Activated CD4-positive, alpha-beta memory T cell treated with anti-CD3 and anti-CD28 coated beads for 36 hours (primary cell): ENCODE results near the gene EBLN1. TPM values are rescaled to one million over a fixed set of nuclear protein-coding genes. Genes with fewer than 3 reads are reported as not detected.
"Not testable (repeated sequence)": the region's sequence is repeated elsewhere in the genome, so short reads cannot be mapped to it uniquely, and the experiment has no call there.

ENCODE experiments used
- CTCF ChIA-PET: fragments of 350-600 bp; sonication (Branson Sonifier 250); formaldehyde crosslinking; loops from one replicate; lab custom pipeline; 2021; ENCODE audit warnings: antibody characterized with exemption, inconsistent platforms; lab: Charles Lee
- POLR2A ChIA-PET: fragments of 350-600 bp; sonication (Branson Sonifier 250); formaldehyde crosslinking; loops from one replicate; lab custom pipeline; 2021; ENCODE audit warnings: antibody characterized with exemption; lab: Charles Lee
- DNase-seq: peaks from one replicate; pipeline ENCODE4 v3.0.0-alpha.2; 2020
- H3K27ac Mint-ChIP-seq: one replicate; pipeline ENCODE4 v1.8.0; 2021; ENCODE audit warnings: mixed read lengths
- H3K27me3 Mint-ChIP-seq: one replicate; pipeline ENCODE4 v1.8.0; 2021; ENCODE audit warnings: mixed read lengths
- H3K36me3 Mint-ChIP-seq: one replicate; pipeline ENCODE4 v1.8.0; 2021; ENCODE audit warnings: mixed read lengths
- H3K4me1 Mint-ChIP-seq: one replicate; pipeline ENCODE4 v1.8.0; 2021; ENCODE audit warnings: low read depth, mixed read lengths
- H3K4me3 Mint-ChIP-seq: one replicate; pipeline ENCODE4 v1.8.0; 2021; ENCODE audit warnings: mild to moderate bottlenecking, mixed read lengths
- H3K9me3 Mint-ChIP-seq: one replicate; pipeline ENCODE4 v1.8.0; 2021; ENCODE audit warnings: mixed read lengths
- intact Hi-C: fragments of 100-400 bp; cut with micrococcal nuclease; formaldehyde crosslinking; loops from one replicate; pipeline ENCODE4 v1.15.1; 2023
- total RNA-seq, 2 experiments: library from RNA; stranded (reverse); gene quantifications; one replicate each; pipeline ENCODE4 v1.2.3, GENCODE V29; 2021

The EBLN1 gene
- total RNA-seq, 2 experiments from 2014 or later: not detected

DNA sequence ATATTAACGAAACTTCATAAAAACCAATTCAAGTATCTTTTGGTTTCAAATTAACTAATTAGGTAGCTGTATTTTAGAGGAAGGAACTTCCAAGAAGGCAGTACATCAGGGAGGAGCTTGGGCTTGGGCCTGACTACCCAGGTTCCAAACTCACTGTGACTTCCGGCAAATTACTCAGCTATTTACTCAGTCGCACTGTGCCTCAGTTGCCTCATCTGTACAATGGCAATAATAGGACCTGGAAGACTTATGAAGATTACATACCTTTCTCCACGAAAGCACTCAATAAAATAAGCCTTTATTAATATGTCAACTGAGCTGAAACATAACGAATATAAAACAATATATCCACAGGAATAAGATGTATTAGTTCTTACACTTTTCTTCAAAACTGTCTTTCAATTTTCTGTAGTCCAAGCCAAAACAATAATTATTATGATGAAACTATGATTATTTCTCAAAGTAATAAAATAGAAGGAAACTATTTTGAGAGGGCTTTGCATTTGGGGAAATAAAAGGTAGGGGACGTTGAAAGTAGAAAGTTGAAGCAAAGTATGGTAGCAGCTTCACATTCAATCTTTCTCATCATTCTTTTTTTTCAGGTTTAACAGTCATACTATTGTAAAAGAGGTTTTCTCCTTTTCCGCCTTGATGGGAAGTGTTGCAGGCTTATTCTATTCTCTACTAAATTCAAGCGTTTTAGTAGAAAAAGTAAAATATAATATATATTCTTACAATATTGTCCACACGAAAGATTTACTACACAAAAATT lies 10.5 kb upstream of the EBLN1 start:
- Mint-ChIP-seq H3K36me3 (peaks cover 4% of the 10 kb centered on the region), H3K9me3 (peaks cover 3% of the 10 kb centered on the region), H3K4me3 (peak overlapping the region; percentile 77), H3K27ac (peak overlapping the region; percentile 96), H3K27me3 (peaks cover 4% of the 10 kb centered on the region), H3K4me1 (peaks cover 16% of the 10 kb centered on the region)
- ChIA-PET POLR2A (interaction anchor here (0.6 to 2.0 kb wide), 5 partner anchors 25 to 225 kb away, joined by 3 to 10 read pairs (median 7); partner anchors contain the start of genes COMMD3 and DNAJC1), CTCF (interaction anchor here (0.6 to 4.1 kb wide), 6 partner anchors 15 to 238 kb away, joined by 3 to 20 read pairs (median 4); partner anchors contain the start of gene COMMD3)
- intact Hi-C loops: loop anchor here (2.0 to 10.0 kb wide), 3 partner anchors 206 to 1216 kb away; no protein-coding TSS in a partner anchor
- DNase-seq: no peak

DNA sequence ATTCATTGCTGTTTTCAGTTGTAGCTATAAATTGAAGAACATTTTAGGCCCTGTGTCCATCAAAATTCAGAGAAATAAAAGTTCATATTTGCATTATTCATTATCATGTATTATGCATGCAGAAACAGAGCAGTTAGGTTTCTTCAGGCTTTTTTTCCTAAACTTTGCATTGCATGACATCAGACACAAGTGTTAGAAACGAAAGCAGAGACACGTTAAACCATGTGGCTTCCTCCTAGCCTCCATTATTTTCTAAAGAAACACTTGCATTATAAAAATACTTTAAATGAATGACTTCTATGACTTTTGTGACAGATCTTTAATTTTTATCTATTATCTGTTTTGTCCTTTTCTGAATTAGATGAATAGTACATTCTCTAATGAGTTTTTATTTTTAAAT lies 8.8 kb upstream of the EBLN1 start:
- Mint-ChIP-seq H3K27ac (no peak overlapping the region), H3K4me1 (peaks cover 29% of the 10 kb centered on the region), H3K36me3 (peaks cover 4% of the 10 kb centered on the region), H3K27me3 (peaks cover 4% of the 10 kb centered on the region), H3K4me3 (no peak overlapping the region), H3K9me3 (peaks cover 3% of the 10 kb centered on the region)
- intact Hi-C loops: loop anchor here (5.0 to 10.0 kb wide), 2 partner anchors 204 to 1218 kb away; no protein-coding TSS in a partner anchor
- no peak for DNase-seq
- ChIA-PET POLR2A (interaction anchor here (1.2 kb wide), 1 partner anchor 90 kb away, joined by 3 read pairs; the partner anchor contains the start of gene COMMD3), CTCF (no interaction called here)

DNA sequence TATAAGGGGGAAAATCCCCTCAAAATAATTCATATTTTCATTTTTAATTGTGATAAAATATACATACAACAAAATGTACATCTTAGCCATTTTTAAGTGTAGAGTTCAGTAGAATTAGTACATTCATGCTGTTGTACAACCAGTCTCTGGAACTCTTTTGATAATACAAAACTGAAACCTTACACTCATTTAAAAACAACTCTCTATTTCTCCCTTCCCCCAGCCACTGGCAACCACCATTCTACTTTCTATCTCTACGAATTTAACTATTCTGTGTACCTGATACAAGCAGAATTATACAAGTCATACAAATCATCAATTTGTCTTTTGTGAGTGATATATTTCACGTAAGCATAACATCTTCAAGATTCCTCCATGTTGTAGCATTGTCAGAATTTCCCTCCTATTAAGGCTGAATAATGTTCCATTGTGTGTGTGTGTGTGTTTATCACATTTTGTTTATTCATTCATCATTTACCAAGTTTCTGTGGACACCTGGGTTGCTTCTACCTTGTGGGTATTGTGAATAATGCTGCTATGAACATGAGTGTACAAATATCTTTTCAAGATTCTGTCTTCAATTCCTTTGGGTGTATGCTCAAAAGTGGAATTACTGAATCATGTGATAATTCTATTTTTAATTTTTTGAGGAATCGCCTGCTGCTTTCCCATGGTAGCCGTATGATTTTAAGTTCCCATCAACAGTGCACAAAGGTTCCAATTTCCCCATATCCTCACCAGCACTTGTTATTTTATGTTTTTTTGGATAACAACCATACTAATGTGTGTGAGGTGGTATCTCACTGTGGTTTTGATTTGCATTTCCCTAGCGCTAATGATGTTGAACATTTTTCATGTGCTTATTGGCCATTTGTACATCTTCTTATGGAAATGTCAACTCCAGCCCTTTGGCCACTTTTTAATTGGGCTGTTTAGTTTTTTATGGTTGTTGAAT lies 4.7 kb upstream of the EBLN1 start:
- Mint-ChIP-seq H3K27me3 (peaks cover 5% of the 10 kb centered on the region), H3K27ac (no peak overlapping the region), H3K4me1 (peaks cover 19% of the 10 kb centered on the region), H3K4me3 (no peak overlapping the region), H3K9me3 (no peaks in the 10 kb centered on the region), H3K36me3 (no peaks in the 10 kb centered on the region)
- CTCF ChIA-PET: no interaction called here
- intact Hi-C loops: loop anchor here (10.0 kb wide), 1 partner anchor 1222 kb away; no protein-coding TSS in a partner anchor
- DNase-seq: peak; percentile 39
- POLR2A ChIA-PET: no interaction called here

DNA sequence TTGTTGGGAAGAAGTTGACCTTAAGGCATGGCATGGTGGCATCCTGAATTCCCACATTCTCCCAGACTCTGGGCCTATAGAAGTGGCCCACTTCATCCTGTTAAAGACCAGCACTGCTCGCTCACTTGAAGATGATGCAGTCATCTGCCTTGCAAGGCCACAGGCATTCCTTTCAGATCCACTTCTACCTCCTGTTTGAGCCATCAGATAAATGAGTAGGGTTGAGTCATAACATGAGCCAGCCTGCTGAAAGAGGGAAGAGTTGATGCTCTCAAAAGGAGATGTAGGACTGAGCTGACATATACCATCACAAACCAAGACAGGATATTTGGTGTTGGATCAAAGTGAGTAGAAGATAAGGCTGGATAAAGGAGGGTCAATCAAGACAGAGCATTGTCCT lies 1.5 kb upstream of the EBLN1 start:
- peaks cover 7% of the 10 kb centered on the region for H3K27me3 Mint-ChIP-seq
- H3K27ac Mint-ChIP-seq: no peak overlapping the region
- H3K36me3 Mint-ChIP-seq: no peaks in the 10 kb centered on the region
- peaks cover 19% of the 10 kb centered on the region for H3K4me1 Mint-ChIP-seq
- H3K9me3 Mint-ChIP-seq: no peaks in the 10 kb centered on the region
- intact Hi-C loops: no loop called here
- no peak for DNase-seq
- ChIA-PET CTCF (interaction anchor here (1.3 kb wide), 1 partner anchor 9 kb away, joined by 3 read pairs; no protein-coding TSS in a partner anchor), POLR2A (no interaction called here)
- no peak overlapping the region for H3K4me3 Mint-ChIP-seq

DNA sequence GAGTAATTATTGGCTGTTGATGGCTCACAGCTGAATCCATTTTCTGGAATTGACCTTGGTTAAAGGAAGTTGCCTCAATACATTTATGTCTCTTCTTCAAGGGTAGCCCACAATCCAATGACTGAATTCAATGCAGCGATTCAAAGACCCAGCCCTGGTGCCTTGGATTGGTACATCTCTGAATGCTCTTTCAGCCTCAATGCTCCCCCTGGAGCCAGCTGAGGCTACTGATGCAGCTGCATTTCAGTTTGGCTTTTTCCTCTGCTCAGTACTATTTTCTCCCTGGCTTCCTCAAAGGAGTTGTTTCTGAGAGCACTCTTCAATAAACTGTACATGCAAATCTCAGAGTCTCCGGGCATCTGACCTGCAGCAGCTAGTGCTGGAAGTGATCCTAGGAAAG lies 633 bp upstream of the EBLN1 start:
- no peak for DNase-seq
- H3K4me1 Mint-ChIP-seq: peaks cover 19% of the 10 kb centered on the region
- intact Hi-C loops: no loop called here
- no peak overlapping the region for H3K27ac Mint-ChIP-seq
- H3K4me3 Mint-ChIP-seq: no peak overlapping the region
- H3K9me3 Mint-ChIP-seq: no peaks in the 10 kb centered on the region
- peaks cover 7% of the 10 kb centered on the region for H3K27me3 Mint-ChIP-seq
- ChIA-PET POLR2A (no interaction called here), CTCF (interaction anchor here (1.3 kb wide), 1 partner anchor 9 kb away, joined by 3 read pairs; no protein-coding TSS in a partner anchor)
- H3K36me3 Mint-ChIP-seq: no peaks in the 10 kb centered on the region

DNA sequence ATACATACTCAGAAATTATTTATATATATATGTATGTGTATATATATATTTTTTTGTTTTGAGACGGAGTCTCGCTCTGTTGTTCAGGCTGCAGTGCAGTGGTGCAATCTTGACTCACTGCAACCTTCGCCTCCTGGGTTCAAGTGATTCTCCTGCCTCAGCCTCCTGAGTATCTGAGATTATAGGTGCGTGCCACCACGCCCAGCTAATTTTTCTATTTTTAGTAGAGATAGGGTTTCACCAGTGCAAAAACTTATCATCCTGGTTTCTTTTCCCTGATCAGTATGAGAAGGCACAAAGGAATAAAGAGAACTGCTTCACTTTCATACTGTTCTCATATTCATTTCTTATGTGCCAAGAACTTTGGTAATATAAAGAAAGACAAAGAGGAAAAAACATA lies 731 bp downstream of the EBLN1 start:
- intact Hi-C loops, POLR2A ChIA-PET: not testable (repeated sequence)

DNA sequence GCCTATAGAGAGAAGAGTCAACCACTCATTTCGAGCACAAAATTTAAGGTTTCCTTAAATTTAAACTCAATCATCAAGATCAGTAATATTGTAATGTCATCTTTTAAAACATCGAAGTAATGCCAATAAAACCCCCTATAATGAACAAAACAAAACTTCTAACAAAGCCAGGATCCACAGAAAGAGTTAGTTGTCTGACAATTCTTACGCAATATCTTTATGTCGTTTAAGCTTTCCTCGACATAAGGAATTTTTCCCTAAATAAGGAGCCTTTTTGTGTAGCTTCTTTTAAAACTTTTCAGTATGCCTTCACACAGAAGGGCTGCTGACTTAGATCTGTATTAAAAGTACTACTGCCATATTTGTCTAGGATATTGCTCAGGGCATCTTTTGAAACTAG lies 7.5 kb downstream of the EBLN1 start:
- ChIA-PET POLR2A (no interaction called here), CTCF (interaction anchor here (0.9 kb wide), 1 partner anchor 8 kb away, joined by 3 read pairs; no protein-coding TSS in a partner anchor)
- intact Hi-C loops: no loop called here
- Mint-ChIP-seq H3K36me3 (no peaks in the 10 kb centered on the region), H3K27ac (no peak overlapping the region), H3K4me1 (no peaks in the 10 kb centered on the region), H3K4me3 (no peak overlapping the region), H3K9me3 (no peaks in the 10 kb centered on the region), H3K27me3 (peaks cover 12% of the 10 kb centered on the region)
- DNase-seq: no peak

More for the DNA sequence above, 731 bp downstream of the EBLN1 start:
- CTCF ChIA-PET, H3K27ac Mint-ChIP-seq, DNase-seq, H3K4me3 Mint-ChIP-seq, H3K27me3 Mint-ChIP-seq, H3K36me3 Mint-ChIP-seq, H3K9me3 Mint-ChIP-seq: not testable (repeated sequence)
- peaks cover 10% of the 10 kb centered on the region for H3K4me1 Mint-ChIP-seq

DNA sequence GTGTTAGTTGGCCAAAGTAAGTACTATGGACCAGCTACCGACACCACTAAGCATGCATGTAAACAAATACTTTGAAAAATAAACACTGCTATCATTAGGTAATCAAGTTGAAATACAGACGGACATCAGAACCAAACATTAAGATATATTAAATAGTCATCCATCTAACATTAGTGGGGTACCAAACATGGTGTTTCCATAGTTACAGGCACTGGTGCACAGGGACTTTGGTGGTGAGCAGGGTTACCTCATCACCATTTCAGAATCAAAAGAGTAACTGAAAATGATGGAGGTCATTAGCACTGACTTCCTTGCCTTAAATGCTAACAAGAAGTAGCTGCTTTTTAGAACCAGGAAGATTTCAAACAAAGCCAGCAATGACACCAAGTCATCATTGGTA lies 23.9 kb downstream of the EBLN1 start:
- DNase-seq: no peak
- Mint-ChIP-seq H3K9me3 (no peaks in the 10 kb centered on the region), H3K27ac (no peak overlapping the region), H3K36me3 (no peaks in the 10 kb centered on the region), H3K4me1 (no peaks in the 10 kb centered on the region), H3K4me3 (no peak overlapping the region), H3K27me3 (peaks cover 3% of the 10 kb centered on the region)
- ChIA-PET POLR2A (no interaction called here), CTCF (no interaction called here)
- intact Hi-C loops: no loop called here

DNA sequence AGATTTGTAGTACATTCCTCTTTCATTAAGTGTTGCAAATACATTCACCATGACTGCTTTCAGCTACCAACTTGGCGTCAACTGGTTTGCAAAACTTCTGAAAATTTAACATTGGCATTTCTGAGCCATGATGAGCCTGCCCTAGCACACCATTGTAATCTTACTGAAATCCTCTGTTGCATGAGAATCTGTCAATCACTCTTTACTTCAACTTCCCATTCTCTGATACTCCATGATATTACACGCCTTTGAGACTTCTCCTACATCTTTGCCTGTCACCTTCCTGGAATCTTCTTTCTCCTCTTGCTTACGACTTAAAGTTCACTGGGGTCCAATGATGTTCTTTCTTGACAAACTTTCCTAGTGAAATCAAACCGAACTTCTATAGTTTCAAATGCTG lies 32.2 kb downstream of the EBLN1 start:
- Mint-ChIP-seq H3K36me3 (no peaks in the 10 kb centered on the region), H3K4me3 (no peak overlapping the region), H3K4me1 (no peaks in the 10 kb centered on the region), H3K27ac (no peak overlapping the region), H3K9me3 (peaks cover 7% of the 10 kb centered on the region), H3K27me3 (peaks cover 14% of the 10 kb centered on the region)
- CTCF ChIA-PET: no interaction called here
- no peak for DNase-seq
- intact Hi-C loops: no loop called here
- POLR2A ChIA-PET: no interaction called here

DNA sequence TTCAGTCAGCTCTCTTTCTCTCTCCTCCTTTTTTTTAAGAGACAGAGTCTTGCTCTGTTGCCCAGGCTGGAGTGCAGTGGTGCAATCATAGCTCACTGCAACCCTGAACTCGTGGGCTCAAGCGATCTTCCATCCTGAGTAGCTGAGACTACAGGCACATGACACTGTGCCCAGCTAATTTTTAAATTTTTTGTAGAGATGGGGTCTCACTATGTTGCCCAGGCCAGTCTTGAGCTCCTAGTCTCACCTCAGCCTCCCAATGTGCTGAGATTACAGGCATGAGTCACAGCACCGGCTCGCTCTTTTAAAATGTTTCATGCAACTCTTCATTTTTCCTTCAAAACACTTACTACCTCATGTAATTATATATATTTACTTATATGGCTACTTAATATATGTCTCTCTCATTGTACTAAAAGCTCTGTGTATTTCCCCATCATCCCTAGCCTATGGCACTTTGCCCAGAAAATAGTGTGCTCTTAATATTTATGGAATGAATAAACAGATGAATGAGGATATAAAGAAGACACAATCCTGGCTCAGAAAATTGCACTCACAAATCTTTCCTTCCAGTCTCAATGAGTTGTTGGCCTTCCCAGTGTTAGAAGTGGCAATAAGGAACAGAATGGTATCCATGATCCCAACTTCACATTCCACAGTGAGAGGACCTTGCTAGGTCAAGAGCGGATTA lies 33.9 kb downstream of the EBLN1 start:
- peaks cover 17% of the 10 kb centered on the region for H3K27me3 Mint-ChIP-seq
- no peak for DNase-seq

DNA sequence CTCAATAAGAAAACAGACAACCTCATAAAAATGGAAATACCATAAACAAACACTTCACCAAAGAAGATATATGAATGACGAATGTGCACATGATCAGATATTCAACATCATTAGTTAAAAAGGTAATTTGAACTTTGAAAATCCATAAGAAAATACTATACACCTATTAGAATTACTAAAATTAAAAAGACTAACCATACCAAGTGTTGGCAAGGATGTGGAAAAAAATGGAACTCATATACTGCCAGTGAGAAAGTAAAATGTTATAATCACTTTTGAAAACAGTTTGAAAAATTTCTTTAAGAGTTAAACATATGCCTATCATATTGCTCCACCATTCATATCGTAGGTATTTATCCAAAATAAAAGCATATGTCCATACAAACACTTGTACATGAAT lies 37.1 kb downstream of the EBLN1 start:
- intact Hi-C loops: no loop called here
- POLR2A ChIA-PET: no interaction called here
- CTCF ChIA-PET: no interaction called here
- Mint-ChIP-seq H3K27me3 (peaks cover 19% of the 10 kb centered on the region), H3K9me3 (peaks cover 10% of the 10 kb centered on the region), H3K4me3 (no peak overlapping the region), H3K4me1 (no peaks in the 10 kb centered on the region), H3K36me3 (no peaks in the 10 kb centered on the region), H3K27ac (no peak overlapping the region)
- DNase-seq: no peak

More for the DNA sequence above, 33.9 kb downstream of the EBLN1 start:
- Mint-ChIP-seq H3K36me3 (no peaks in the 10 kb centered on the region), H3K4me1 (no peaks in the 10 kb centered on the region), H3K27ac (no peak overlapping the region), H3K9me3 (peaks cover 10% of the 10 kb centered on the region), H3K4me3 (no peak overlapping the region)
- intact Hi-C loops: no loop called here
- POLR2A ChIA-PET: no interaction called here
- CTCF ChIA-PET: interaction anchor here (1.4 kb wide), 1 partner anchor 190 kb away, joined by 3 read pairs; no protein-coding TSS in a partner anchor
